ENCODE data around the gene NKAIN2.

The NKAIN2 gene

GRCh38 chr6:124825564-124825963, 1021.9 kb downstream of the NKAIN2 start:
- Histone ChIP-seq H4K5ac (ENCODE audit: low read length) (no peak overlapping the region), H3K79me2 (ENCODE audit: control insufficient read depth, insufficient read depth, low read length) (no peaks in the 10 kb centered on the region), H3K27ac (ENCODE audit: low read depth, low read length) (no peak overlapping the region), H3K9ac (ENCODE audit: low read length) (no peak overlapping the region), H4K8ac (ENCODE audit: low read depth, low read length) (no peak overlapping the region), H2AK5ac (ENCODE audit: low read length) (no peak overlapping the region), H3K36me3 (ENCODE audit: control insufficient read depth, insufficient read depth, low read length) (no peaks in the 10 kb centered on the region), H3K23ac (ENCODE audit: low read length) (no peak overlapping the region), H2BK120ac (ENCODE audit: low read depth, low read length) (no peak overlapping the region), H3K4ac (ENCODE audit: low read depth, low read length) (no peak overlapping the region), H3K56ac (ENCODE audit: low read length) (no peak overlapping the region), H2BK15ac (replicated peaks; ENCODE audit: low read depth) (no peak overlapping the region), H3K4me3 (ENCODE audit: low read length) (no peak overlapping the region), H3K4me1 (ENCODE audit: control insufficient read depth, low read depth, low read length) (no peaks in the 10 kb centered on the region), H3K79me1 (ENCODE audit: low read length) (no peaks in the 10 kb centered on the region), H2BK5ac (ENCODE audit: low read length) (no peak overlapping the region), H3K4me2 (ENCODE audit: low read length) (no peak overlapping the region), H3K27me3 (ENCODE audit: insufficient read depth, low read length, poor library complexity) (no peaks in the 10 kb centered on the region), H3K18ac (ENCODE audit: low read length) (no peak overlapping the region)
- WGBS (ENCODE audit: extremely low coverage, insufficient coverage, low lambda C conversion rate) = no CpG with 5 or more reads among the region's 2 CpGs
- DNase-seq = no peak

- no peak overlapping the region for H3K27ac ChIP-seq (ENCODE audit: low read depth, low read length)
- no peak overlapping the region for H3K4me2 ChIP-seq (ENCODE audit: low read length)
- no peak overlapping the region for H4K8ac ChIP-seq (ENCODE audit: low read depth, low read length)
- no peak overlapping the region for H3K4me3 ChIP-seq (ENCODE audit: low read length)
- no peak overlapping the region for H3K23ac ChIP-seq (ENCODE audit: low read length)
- H4K5ac ChIP-seq (ENCODE audit: low read length) = no peak overlapping the region
- DNase-seq = no peak
- no peak overlapping the region for H3K56ac ChIP-seq (ENCODE audit: low read length)
- no peak overlapping the region for H2AK5ac ChIP-seq (ENCODE audit: low read length)
- H2BK15ac ChIP-seq (replicated peaks; ENCODE audit: low read depth) = no peak overlapping the region
- no peak overlapping the region for H2BK5ac ChIP-seq (ENCODE audit: low read length)
- no peak overlapping the region for H3K9ac ChIP-seq (ENCODE audit: low read length)
- no peaks in the 10 kb centered on the region for H3K79me2 ChIP-seq (ENCODE audit: control insufficient read depth, insufficient read depth, low read length)
- no peak overlapping the region for H2BK120ac ChIP-seq (ENCODE audit: low read depth, low read length)
- no peaks in the 10 kb centered on the region for H3K4me1 ChIP-seq (ENCODE audit: control insufficient read depth, low read depth, low read length)
- H3K18ac ChIP-seq (ENCODE audit: low read length) = no peak overlapping the region
- no CpG with 5 or more reads among the region's 1 CpG for WGBS (ENCODE audit: extremely low coverage, insufficient coverage, low lambda C conversion rate)
- no peak overlapping the region for H3K4ac ChIP-seq (ENCODE audit: low read depth, low read length)
- no peaks in the 10 kb centered on the region for H3K36me3 ChIP-seq (ENCODE audit: control insufficient read depth, insufficient read depth, low read length)
- H3K27me3 ChIP-seq (ENCODE audit: insufficient read depth, low read length, poor library complexity) = no peaks in the 10 kb centered on the region
- no peaks in the 10 kb centered on the region for H3K79me1 ChIP-seq (ENCODE audit: low read length)
Observed at GRCh38 chr6:124829822-124830221, 1026.2 kb downstream of the NKAIN2 start.

GRCh38 chr6:124830506-124830905, 1026.8 kb downstream of the NKAIN2 start:
- Histone ChIP-seq H3K56ac (ENCODE audit: low read length) (no peak overlapping the region), H3K79me2 (ENCODE audit: control insufficient read depth, insufficient read depth, low read length) (no peaks in the 10 kb centered on the region), H3K9ac (ENCODE audit: low read length) (no peak overlapping the region), H2BK5ac (ENCODE audit: low read length) (no peak overlapping the region), H2BK120ac (ENCODE audit: low read depth, low read length) (no peak overlapping the region), H2BK15ac (replicated peaks; ENCODE audit: low read depth) (no peak overlapping the region), H3K27ac (ENCODE audit: low read depth, low read length) (no peak overlapping the region), H3K27me3 (ENCODE audit: insufficient read depth, low read length, poor library complexity) (no peaks in the 10 kb centered on the region), H3K79me1 (ENCODE audit: low read length) (no peaks in the 10 kb centered on the region), H4K5ac (ENCODE audit: low read length) (no peak overlapping the region), H3K23ac (ENCODE audit: low read length) (no peak overlapping the region), H3K4me1 (ENCODE audit: control insufficient read depth, low read depth, low read length) (no peaks in the 10 kb centered on the region), H4K8ac (ENCODE audit: low read depth, low read length) (no peak overlapping the region), H2AK5ac (ENCODE audit: low read length) (no peak overlapping the region), H3K4me3 (ENCODE audit: low read length) (no peak overlapping the region), H3K36me3 (ENCODE audit: control insufficient read depth, insufficient read depth, low read length) (no peaks in the 10 kb centered on the region), H3K18ac (ENCODE audit: low read length) (no peak overlapping the region), H3K4ac (ENCODE audit: low read depth, low read length) (no peak overlapping the region), H3K4me2 (ENCODE audit: low read length) (no peak overlapping the region)
- DNase-seq = no peak

- no CpG with 5 or more reads among the region's 1 CpG for WGBS (ENCODE audit: extremely low coverage, insufficient coverage, low lambda C conversion rate)
- no peak overlapping the region for H2AK5ac ChIP-seq (ENCODE audit: low read length)
- no peak overlapping the region for H2BK15ac ChIP-seq (replicated peaks; ENCODE audit: low read depth)
- no peak overlapping the region for H2BK5ac ChIP-seq (ENCODE audit: low read length)
- H4K5ac ChIP-seq (ENCODE audit: low read length) = no peak overlapping the region
- H4K8ac ChIP-seq (ENCODE audit: low read depth, low read length) = no peak overlapping the region
- H3K4me3 ChIP-seq (ENCODE audit: low read length) = no peak overlapping the region
- no peak overlapping the region for H3K23ac ChIP-seq (ENCODE audit: low read length)
- no peaks in the 10 kb centered on the region for H3K36me3 ChIP-seq (ENCODE audit: control insufficient read depth, insufficient read depth, low read length)
- no peaks in the 10 kb centered on the region for H3K27me3 ChIP-seq (ENCODE audit: insufficient read depth, low read length, poor library complexity)
- H3K56ac ChIP-seq (ENCODE audit: low read length) = no peak overlapping the region
- H3K79me1 ChIP-seq (ENCODE audit: low read length) = no peaks in the 10 kb centered on the region
- no peak overlapping the region for H3K27ac ChIP-seq (ENCODE audit: low read depth, low read length)
- no peak overlapping the region for H3K4me2 ChIP-seq (ENCODE audit: low read length)
- H3K4me1 ChIP-seq (ENCODE audit: control insufficient read depth, low read depth, low read length) = no peaks in the 10 kb centered on the region
- no peak overlapping the region for H3K4ac ChIP-seq (ENCODE audit: low read depth, low read length)
- no peak overlapping the region for H2BK120ac ChIP-seq (ENCODE audit: low read depth, low read length)
- H3K18ac ChIP-seq (ENCODE audit: low read length) = no peak overlapping the region
- no peak overlapping the region for H3K9ac ChIP-seq (ENCODE audit: low read length)
- DNase-seq = no peak
- no peaks in the 10 kb centered on the region for H3K79me2 ChIP-seq (ENCODE audit: control insufficient read depth, insufficient read depth, low read length)
Observed at GRCh38 chr6:124854338-124854922, 1050.8 kb downstream of the NKAIN2 start.

- Histone ChIP-seq H3K79me2 (ENCODE audit: control insufficient read depth, insufficient read depth, low read length) (no peaks in the 10 kb centered on the region), H2BK15ac (replicated peaks; ENCODE audit: low read depth) (no peak overlapping the region), H3K23ac (ENCODE audit: low read length) (no peak overlapping the region), H3K4me1 (ENCODE audit: control insufficient read depth, low read depth, low read length) (no peaks in the 10 kb centered on the region), H3K27ac (ENCODE audit: low read depth, low read length) (no peak overlapping the region), H4K5ac (ENCODE audit: low read length) (no peak overlapping the region), H3K18ac (ENCODE audit: low read length) (no peak overlapping the region), H3K36me3 (ENCODE audit: control insufficient read depth, insufficient read depth, low read length) (no peaks in the 10 kb centered on the region), H2BK120ac (ENCODE audit: low read depth, low read length) (no peak overlapping the region), H3K27me3 (ENCODE audit: insufficient read depth, low read length, poor library complexity) (no peaks in the 10 kb centered on the region), H3K9ac (ENCODE audit: low read length) (no peak overlapping the region), H2BK5ac (ENCODE audit: low read length) (no peak overlapping the region), H3K4me2 (ENCODE audit: low read length) (no peak overlapping the region), H3K79me1 (ENCODE audit: low read length) (no peaks in the 10 kb centered on the region), H4K8ac (ENCODE audit: low read depth, low read length) (no peak overlapping the region), H3K4ac (ENCODE audit: low read depth, low read length) (no peak overlapping the region), H2AK5ac (ENCODE audit: low read length) (no peak overlapping the region), H3K4me3 (ENCODE audit: low read length) (no peak overlapping the region), H3K56ac (ENCODE audit: low read length) (no peak overlapping the region)
- no peak for DNase-seq
- WGBS (ENCODE audit: extremely low coverage, insufficient coverage, low lambda C conversion rate) = no CpG with 5 or more reads among the region's 3 CpGs
Observed at GRCh38 chr6:124857746-124858145, 1054.1 kb downstream of the NKAIN2 start.

- H2BK120ac ChIP-seq (ENCODE audit: low read depth, low read length) = no peak overlapping the region
- no peak overlapping the region for H2BK15ac ChIP-seq (replicated peaks; ENCODE audit: low read depth)
- H3K36me3 ChIP-seq (ENCODE audit: control insufficient read depth, insufficient read depth, low read length) = no peaks in the 10 kb centered on the region
- no peak overlapping the region for H3K27ac ChIP-seq (ENCODE audit: low read depth, low read length)
- H3K4ac ChIP-seq (ENCODE audit: low read depth, low read length) = no peak overlapping the region
- no peak overlapping the region for H2AK5ac ChIP-seq (ENCODE audit: low read length)
- no peak overlapping the region for H3K23ac ChIP-seq (ENCODE audit: low read length)
- H3K18ac ChIP-seq (ENCODE audit: low read length) = no peak overlapping the region
- no peak overlapping the region for H2BK5ac ChIP-seq (ENCODE audit: low read length)
- no peaks in the 10 kb centered on the region for H3K79me1 ChIP-seq (ENCODE audit: low read length)
- H3K4me3 ChIP-seq (ENCODE audit: low read length) = no peak overlapping the region
- DNase-seq = no peak
- H3K56ac ChIP-seq (ENCODE audit: low read length) = no peak overlapping the region
- no peaks in the 10 kb centered on the region for H3K79me2 ChIP-seq (ENCODE audit: control insufficient read depth, insufficient read depth, low read length)
- no peak overlapping the region for H3K9ac ChIP-seq (ENCODE audit: low read length)
- H3K4me2 ChIP-seq (ENCODE audit: low read length) = no peak overlapping the region
- no peak overlapping the region for H4K5ac ChIP-seq (ENCODE audit: low read length)
- no CpG with 5 or more reads among the region's 3 CpGs for WGBS (ENCODE audit: extremely low coverage, insufficient coverage, low lambda C conversion rate)
- H4K8ac ChIP-seq (ENCODE audit: low read depth, low read length) = no peak overlapping the region
- no peaks in the 10 kb centered on the region for H3K27me3 ChIP-seq (ENCODE audit: insufficient read depth, low read length, poor library complexity)
- H3K4me1 ChIP-seq (ENCODE audit: control insufficient read depth, low read depth, low read length) = no peaks in the 10 kb centered on the region
Observed at GRCh38 chr6:124858564-124858963, 1054.9 kb downstream of the NKAIN2 start.
